ENCODE measurements around the gene HOXC6. TPM values are rescaled to one million over a fixed set of nuclear protein-coding genes. Genes with fewer than 3 reads are reported as not detected.
A peak's percentile ranks its signal among the peaks of the same experiment; 100 is the strongest.

HOXC6 gene
- total and polyA plus RNA-seq, 2 of the 8 experiments (the other 6 are each of a cell fraction or from before 2014, with no cell fraction given) = not detected

DNA sequence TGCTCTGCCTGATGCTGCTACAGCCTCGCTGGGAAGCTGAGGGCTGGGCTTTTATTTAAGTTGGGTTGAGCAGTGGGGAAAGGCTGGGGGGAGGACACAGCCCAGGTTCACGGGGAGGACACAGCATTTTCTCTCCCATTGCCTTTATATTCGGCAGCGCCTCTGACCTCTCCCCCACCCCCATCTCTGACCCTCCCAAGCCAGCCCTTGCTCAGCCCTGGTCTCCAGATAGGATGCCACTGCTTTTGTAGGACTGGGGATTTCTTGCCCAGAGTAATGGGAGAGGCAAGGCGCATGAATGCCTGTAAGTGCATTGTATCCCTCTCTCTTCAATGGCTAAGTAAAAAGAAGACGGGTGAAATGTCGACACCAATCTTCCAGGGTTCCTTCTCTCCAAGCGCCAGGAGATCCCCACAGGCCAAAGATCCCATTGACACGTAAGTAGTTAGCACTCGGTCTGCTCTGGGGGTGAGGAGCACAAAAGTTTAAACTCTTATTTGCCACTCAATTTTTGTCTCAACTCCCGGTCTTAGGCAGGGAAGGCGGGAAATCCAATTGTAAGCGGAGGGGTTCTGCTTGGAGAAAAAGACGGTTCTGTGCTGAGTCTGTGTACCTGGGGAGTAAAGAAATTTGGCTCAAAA lies 30.0 kb downstream of the HOXC6 start:
- CTCF ChIA-PET (ENCODE audit: partially characterized antibody) = interaction anchor here (1.0 to 2.8 kb wide), 7 partner anchors 26 to 143 kb away, joined by 3 to 18 read pairs (median 7); partner anchors contain the start of genes HOXC10, HOXC5 and HOXC9
- Histone ChIP-seq H3K18ac (ENCODE audit: extremely low read depth, low read length) (peak overlapping the region; percentile 48; the same call in 1 of the 2 replicates), H4K8ac (ENCODE audit: extremely low read depth, insufficient read depth, low read length) (no peak overlapping the region), H3K36me3 (ENCODE audit: control insufficient read depth in 2 of 4, insufficient read depth in 4 of 4, low read length in 3 of 4) (no peaks in the 10 kb centered on the region; a peak in 1 of 8 replicates), H2BK20ac (ENCODE audit: low read length) (no peak overlapping the region), H2BK5ac (ENCODE audit: low read depth, low read length) (no peak overlapping the region), H3K23ac (ENCODE audit: insufficient read length) (no peak overlapping the region), H3K4me2 (ENCODE audit: insufficient read depth in 1 of 2, low read depth in 2 of 2, low read length in 2 of 2) (peak overlapping the region in 1 of 2 experiments; percentile 43; a peak in 2 of 4 replicates), H3K9ac (replicated peaks in 1 of 4; ENCODE audit: extremely low read depth in 1 of 4, low read depth in 3 of 4, low read length in 3 of 4) (no peak overlapping the region), H3K56ac (replicated peaks; ENCODE audit: insufficient read length, low read depth, low read length) (no peak overlapping the region), H4K91ac (replicated peaks; ENCODE audit: insufficient read length, low read length) (no peak overlapping the region), H3K4me1 (replicated peaks in 1 of 4; ENCODE audit: control insufficient read depth in 3 of 4, insufficient read depth in 4 of 4, low read length in 3 of 4) (peaks cover 4 to 18% (median 10%) of the 10 kb centered on the region in 4 experiments), H3K4ac (replicated peaks; ENCODE audit: insufficient read length, low read depth, low read length) (no peak overlapping the region), H2AFZ (ENCODE audit: low read length) (no peak overlapping the region), H2AK5ac (ENCODE audit: low read depth, low read length) (no peak overlapping the region), H3K23me2 (ENCODE audit: low read depth, low read length) (peaks cover 3% of the 10 kb centered on the region), H2BK12ac (ENCODE audit: low read depth, low read length) (0 out of 2 replicates have a peak overlapping the region, but pooled peaks have one; percentile 9), H2BK120ac (replicated peaks; ENCODE audit: low read depth, low read length) (no peak overlapping the region), H3K27ac (ENCODE audit: low read depth, low read length) (no peak overlapping the region), H3K79me2 (ENCODE audit: control insufficient read depth in 1 of 2, insufficient read depth in 2 of 2, low read length in 2 of 2) (no peaks in the 10 kb centered on the region), H3K79me1 (ENCODE audit: low read depth, low read length) (no peaks in the 10 kb centered on the region), H4K20me1 (replicated peaks in 1 of 2; ENCODE audit: control insufficient read depth in 1 of 2, insufficient read depth in 2 of 2, low read length in 2 of 2) (peaks cover 1 to 6% of the 10 kb centered on the region in 2 experiments), H3K27me3 (replicated peaks in 1 of 4; ENCODE audit: control insufficient read depth in 3 of 4, extremely low read depth in 1 of 4, insufficient read depth in 3 of 4, low read length in 3 of 4) (peaks cover 89 to 100% (median 99%) of the 10 kb centered on the region in 4 experiments), H3K4me3 (ENCODE audit: extremely low read depth in 1 of 4, insufficient read depth in 2 of 4, low read depth in 3 of 4, low read length in 4 of 4) (no peak overlapping the region), H4K5ac (ENCODE audit: insufficient read length, low read depth, low read length) (no peak overlapping the region), H3K9me3 (ENCODE audit: insufficient read depth in 2 of 2, low read depth in 1 of 2, low read length in 1 of 2) (no peaks in the 10 kb centered on the region), H3K14ac (ENCODE audit: insufficient read length) (no peak overlapping the region), H2BK15ac (ENCODE audit: low read length) (0 out of 2 replicates have a peak overlapping the region, but pooled peaks have one; percentile 29)
- FAIRE-seq (peak; percentile 48), DNase-seq (ENCODE audit: low read depth in 1 of 2, low spot score in 2 of 2) (no peak)
- POLR2A ChIA-PET (ENCODE audit: partially characterized antibody) = interaction anchor here (0.8 kb wide), 1 partner anchor 17 kb away, joined by 5 read pairs; no protein-coding TSS in a partner anchor
- 9% methylated on average over 14 of the region's 14 CpGs; no CpG with 5 or more reads in 1 of the 2 experiments for WGBS, 2 experiments (ENCODE audit: extremely low coverage in 1 of 2, insufficient coverage in 1 of 2, insufficient read length in 1 of 2, insufficient replicate concordance in 2 of 2, low coverage in 1 of 2, low lambda C conversion rate in 2 of 2, missing lambda C conversion rate in 1 of 2)
- no peak for TF ChIP-seq ZNF274 (IDR thresholded peaks at IDR 0.05; ENCODE audit: borderline replicate concordance, extremely low read depth, low read length)

Data from H1 (cell line).